ENCODE results near the gene BLZF1. TPM values are rescaled to one million over a fixed set of nuclear protein-coding genes. Genes with fewer than 3 reads are reported as not detected.

BLZF1 gene
- total RNA-seq, 1 experiment from 2014 or later = 14.3 TPM

- no peak overlapping the region for H4K91ac ChIP-seq (ENCODE audit: insufficient read length, low read depth, low read length)
- H3K9ac ChIP-seq (ENCODE audit: extremely low read depth, insufficient read length, low read length) = no peak overlapping the region
- H3K27ac Mint-ChIP-seq = peak overlapping the region in 1 of 3 experiments; percentile 6; a peak in 2 of 7 replicates
- no peak overlapping the region for H3K4ac ChIP-seq (ENCODE audit: low read depth, low read length)
- H3K79me2 ChIP-seq (ENCODE audit: insufficient read depth, low read length) = no peaks in the 10 kb centered on the region
- H3K56ac ChIP-seq (ENCODE audit: insufficient read length, low read depth, low read length) = no peak overlapping the region
- no peak overlapping the region for H3K27ac ChIP-seq (ENCODE audit: insufficient read length, low read depth, low read length)
- no peak overlapping the region for H3K14ac ChIP-seq (ENCODE audit: insufficient read depth, low read length)
- DNase-seq = no peak
- peaks cover under 1 to 2% of the 10 kb centered on the region in 2 experiments; a peak in 3 of 4 replicates for H3K4me1 Mint-ChIP-seq
- H2BK20ac ChIP-seq (ENCODE audit: low read depth, low read length, poor library complexity, severe bottlenecking) = no peak overlapping the region
- no peaks in the 10 kb centered on the region for H3K27me3 ChIP-seq (ENCODE audit: insufficient read depth, low read length)
- H3K23ac ChIP-seq (ENCODE audit: insufficient read length, low read depth, low read length) = no peak overlapping the region
- H2AFZ ChIP-seq (ENCODE audit: low read length) = no peak overlapping the region
- H4K20me1 ChIP-seq (ENCODE audit: control insufficient read depth, insufficient read depth, insufficient read length) = no peaks in the 10 kb centered on the region
- H3K4me2 ChIP-seq (ENCODE audit: insufficient read depth, insufficient read length, low read length) = no peak overlapping the region
- no peak overlapping the region for H4K8ac ChIP-seq (replicated peaks; ENCODE audit: insufficient read length, low read depth, low read length)
- no peak overlapping the region for H2BK5ac ChIP-seq (ENCODE audit: insufficient read length, low read length)
- no peak overlapping the region for H3T11ph ChIP-seq (ENCODE audit: low read length)
- H3K9me3 Mint-ChIP-seq = peaks cover 2 to 9% of the 10 kb centered on the region in 2 experiments; a peak in 4 of 5 replicates
- H3K27me3 Mint-ChIP-seq (ENCODE audit: low read depth) = no peaks in the 10 kb centered on the region
- no peak overlapping the region for H3K4me3 Mint-ChIP-seq
- WGBS (ENCODE audit: extremely low coverage, insufficient read length, low lambda C conversion rate) = no CpG with 5 or more reads among the region's 3 CpGs
- no peaks in the 10 kb centered on the region for H3K79me1 ChIP-seq (ENCODE audit: insufficient read depth, low read depth, low read length, poor library complexity, severe bottlenecking)
- no peak for TF ChIP-seq CTCF (conservative IDR thresholded peaks at IDR 0.05)
- H2BK15ac ChIP-seq (ENCODE audit: low read depth, low read length) = no peak overlapping the region
- H3K36me3 Mint-ChIP-seq (ENCODE audit: insufficient read depth in 1 of 3, low read depth in 3 of 3) = peaks cover 2 to 9% (median 7%) of the 10 kb centered on the region in 3 experiments; a peak in 6 of 7 replicates
- H4K5ac ChIP-seq (ENCODE audit: insufficient read length, low read depth, low read length) = no peak overlapping the region
- no peak overlapping the region for H2BK120ac ChIP-seq (ENCODE audit: low read depth, low read length, poor library complexity, severe bottlenecking)
- no peak overlapping the region for H2AK5ac ChIP-seq (ENCODE audit: insufficient read length, low read length)
- no peaks in the 10 kb centered on the region for H3K9me3 ChIP-seq (ENCODE audit: control insufficient read depth, low read depth, low read length)
- H3K18ac ChIP-seq (ENCODE audit: insufficient read length, low read depth, low read length) = no peak overlapping the region
- no peak overlapping the region for H2BK12ac ChIP-seq (ENCODE audit: insufficient read length, low read depth, low read length)
- H3K23me2 ChIP-seq (ENCODE audit: insufficient read length, low read depth, low read length, poor library complexity, severe bottlenecking) = no peaks in the 10 kb centered on the region
- H3K4me1 ChIP-seq (ENCODE audit: insufficient read depth, low read length) = no peaks in the 10 kb centered on the region
Measured at GRCh38 chr1:169346036-169346589, 21.9 kb upstream of the BLZF1 start.
